GM12878 (cell line): ENCODE data around the gene GGPS1. TPM values are rescaled to one million over a fixed set of nuclear protein-coding genes. Genes with fewer than 3 reads are reported as not detected.

ENCODE experiments used
- ATAC-seq: fragments of 200-7000 bp; cut with Tn5 transposase; 3 replicates; pipeline ENCODE4 v1.9.1; 2020; ENCODE audit warnings: mild to moderate bottlenecking, moderate library complexity
- BruUV-seq: library from RNA; stranded (reverse); fragments of 400-500 nt; replicated peaks from 2 replicates; lab custom pipeline; 2021; lab: Mats Ljungman, UMichigan
- CTCF ChIA-PET: fragments of 300-600 bp; sonication (Branson Sonifier 250); formaldehyde crosslinking; extraction: SDS; loops from one replicate; lab custom pipeline; 2021; ENCODE audit warnings: inconsistent platforms; lab: Yijun Ruan, JAX
- POLR2A ChIA-PET: fragments of 350-600 bp; formaldehyde crosslinking; extraction: SDS; loops from one replicate; lab custom pipeline; 2021; ENCODE audit warnings: inconsistent platforms; lab: Charles Lee
- RAD21 ChIA-PET: fragments of 300-600 bp; sonication (Branson Sonifier 250); formaldehyde crosslinking; loops from one replicate; lab custom pipeline; 2023; ENCODE audit warnings: antibody characterized with exemption; ENCODE audit not compliant: unreplicated experiment; lab: Charles Lee
- SMC1A ChIA-PET: fragments of 300-600 bp; sonication (Branson Sonifier 250); formaldehyde crosslinking; loops from one replicate; lab custom pipeline; 2023; ENCODE audit not compliant: unreplicated experiment, uncharacterized antibody; lab: Charles Lee
- DNase-seq: peaks from one replicate; pipeline ENCODE4 v3.0.0-alpha.2; 2011; ENCODE audit warnings: low read depth, low spot score
- FAIRE-seq: peaks from 3 replicates; lab custom pipeline; 2011; peaks lifted over from hg19 to GRCh38; lab: Jason Lieb, UNC
- H2AFZ ChIP-seq: 2 replicates; pipeline ENCODE4 v1.6.0; 2011; ENCODE audit warnings: low read depth, low read length, control low read depth; ENCODE audit not compliant: control insufficient read depth
- H3K27ac ChIP-seq: 2 replicates; pipeline ENCODE4 v1.5.1; 2011; ENCODE audit warnings: control low read depth; ENCODE audit not compliant: control insufficient read depth, insufficient read depth
- H3K27me3 ChIP-seq, 2 experiments: replicated peaks in 1 of 2; 2 replicates each; pipeline versions ENCODE4 v1.6.0 to v1.6.1; 2011; ENCODE audit warnings: low read length in 1 of 2; ENCODE audit not compliant: control insufficient read depth in 2 of 2, insufficient read depth in 2 of 2
- H3K36me3 ChIP-seq, 2 experiments: 2 replicates each; pipeline ENCODE4 v1.5.1; 2011; ENCODE audit warnings: low read length in 1 of 2; ENCODE audit not compliant: control insufficient read depth in 2 of 2, insufficient read depth in 2 of 2
- H3K4me1 ChIP-seq: 2 replicates; pipeline ENCODE4 v1.6.1; 2011; ENCODE audit warnings: mild to moderate bottlenecking, low read length, moderate library complexity, mixed read lengths; ENCODE audit not compliant: control insufficient read depth, insufficient read depth
- H3K4me2 ChIP-seq: 2 replicates; pipeline ENCODE4 v1.6.0; 2011; ENCODE audit warnings: control low read depth; ENCODE audit not compliant: control insufficient read depth, insufficient read depth
- H3K4me3 ChIP-seq: fragments of 200-600 bp; sonication (generic); 2 replicates; pipeline ENCODE4 v1.5.1; 2016
- H3K79me2 ChIP-seq: 2 replicates; pipeline ENCODE4 v1.6.0; 2011; ENCODE audit warnings: low read length; ENCODE audit not compliant: control insufficient read depth, insufficient read depth
- H3K9ac ChIP-seq: 2 replicates; pipeline ENCODE4 v1.8.0; 2011; ENCODE audit warnings: low read length, control low read depth, mixed read lengths; ENCODE audit not compliant: control insufficient read depth, insufficient read depth
- H3K9me3 ChIP-seq: replicated peaks from 3 replicates; pipeline ENCODE4 v1.5.1; 2011; ENCODE audit warnings: mild to moderate bottlenecking, low read length; ENCODE audit not compliant: control insufficient read depth, insufficient read depth
- H4K20me1 ChIP-seq: 2 replicates; pipeline ENCODE4 v1.6.0; 2011; ENCODE audit not compliant: control insufficient read depth, insufficient read depth
- HDAC2 ChIP-seq: fragments of 200-600 bp; sonication (generic); IDR thresholded peaks from 2 replicates; pipeline ENCODE4 v1.6.1; 2017
- MXI1 ChIP-seq: fragments of 150-350 bp; IDR thresholded peaks from 2 replicates; pipeline ENCODE4 v1.6.1; 2011; ENCODE audit warnings: low read depth, mild to moderate bottlenecking, inconsistent platforms, low read length, improper control_type of control experiment
- RBBP5 ChIP-seq: fragments of 200-600 bp; sonication (generic); conservative IDR thresholded peaks from 2 replicates; pipeline ENCODE4 v1.6.1; 2016
- RCOR1 ChIP-seq: conservative IDR thresholded peaks from 2 replicates; pipeline ENCODE4 v1.6.1; 2012; ENCODE audit warnings: low read depth, low read length, improper control_type of control experiment
- SRF ChIP-seq, 2 experiments: IDR thresholded peaks; 2 replicates each; pipeline ENCODE4 v1.6.1; 2011; ENCODE audit warnings: low read depth in 2 of 2, low read length in 2 of 2, mild to moderate bottlenecking in 1 of 2, moderate library complexity in 1 of 2
- USF1 ChIP-seq: IDR thresholded peaks from 2 replicates; pipeline ENCODE4 v1.6.1; 2011; ENCODE audit warnings: borderline replicate concordance, low read depth, mild to moderate bottlenecking, moderate library complexity, mixed read lengths, low read length; ENCODE audit not compliant: insufficient read depth; ENCODE audit errors: extremely low read length
- ZBTB33 ChIP-seq: fragments of 450-650 bp; IDR thresholded peaks from 2 replicates; pipeline ENCODE4 v1.6.1; 2017; ENCODE audit warnings: mild to moderate bottlenecking
- WGBS: methylation state at CpG from one replicate; pipeline ENCODE4 v1.1.6; 2016; ENCODE audit warnings: low lambda C conversion rate; ENCODE audit not compliant: insufficient replicate concordance, insufficient coverage; ENCODE audit errors: missing lambda C conversion rate; 5-methylcytosine and 5-hydroxymethylcytosine counted together
- in situ Hi-C: fragments of 300-500 bp; cut with MboI; formaldehyde crosslinking; loops from 9 replicates; pipeline ENCODE4 v1.14.3; 2018; ENCODE audit warnings: mixed read lengths
- intact Hi-C: fragments of 100-400 bp; cut with micrococcal nuclease; formaldehyde crosslinking; loops from one replicate; pipeline ENCODE4 v1.14.2; 2022; ENCODE audit not compliant: unreplicated experiment
- polyA plus RNA-seq, 11 experiments: library from polyadenylated mRNA; depleted of rRNA in 4 of 11; unstranded in 6 of 11; stranded (reverse) in 5 of 11; fragments of >200 nt; fragmentation: Nextera tagmentation in 4 of 11; fragmentation: Illumina TruSeq in 1 of 11; extraction: Ambion mirVana in 4 of 11; extraction: Trizol in 1 of 11; gene quantifications; 1 replicate in 1 of 11; 2 replicates in 10 of 11; pipeline versions ENCODE4 v1.2.1 to v1.2.3, GENCODE V29; 2011 to 2016; ENCODE audit warnings: inconsistent platforms in 2 of 11, missing spikeins in 2 of 11, low read depth in 1 of 11
- total RNA-seq, 4 experiments: library from RNA; depleted of rRNA in 3 of 4; stranded (reverse); fragments of >200 nt in 3 of 4; fragmentation: Illumina TruSeq in 1 of 4; extraction: Trizol in 1 of 4; gene quantifications; 2 replicates each; pipeline versions ENCODE4 v1.2.1 to v1.2.3, GENCODE V29; 2013 to 2021

The GGPS1 gene
- total and polyA plus RNA-seq, 10 of the 15 experiments (the other 5 are each of a cell fraction or from before 2014, with no cell fraction given): 15.1 to 36.0 (median 25.3) TPM

- peak overlapping the region; percentile 86 for H3K4me2 ChIP-seq
- peak overlapping the region; percentile 47 for H3K4me3 ChIP-seq
- ChIA-PET RAD21 (interaction anchor here (0.7 to 2.9 kb wide), 4 partner anchors 19 to 518 kb away, joined by 3 to 15 read pairs (median 6); no protein-coding TSS in a partner anchor), SMC1A (interaction anchor here (0.8 to 4.3 kb wide), 8 partner anchors 10 to 99 kb away, joined by 3 to 21 read pairs (median 7); no protein-coding TSS in a partner anchor), POLR2A (interaction anchor here (1.0 to 2.7 kb wide), 4 partner anchors 10 to 66 kb away, joined by 4 to 11 read pairs (median 5); no protein-coding TSS in a partner anchor), CTCF (interaction anchor here (1.2 to 2.8 kb wide), 5 partner anchors 11 to 93 kb away, joined by 4 to 16 read pairs (median 5); no protein-coding TSS in a partner anchor)
- intact Hi-C loops: no loop called here
- H3K4me1 ChIP-seq: no peaks in the 10 kb centered on the region
- H3K79me2 ChIP-seq: peaks cover 78% of the 10 kb centered on the region
- peaks cover 7% of the 10 kb centered on the region for H4K20me1 ChIP-seq
- no peak for FAIRE-seq
- H2AFZ ChIP-seq: no peak overlapping the region
- H3K9ac ChIP-seq: no peak overlapping the region
- in situ Hi-C loops: no loop called here
- DNase-seq: no peak
- H3K27ac ChIP-seq: no peak overlapping the region
- peaks cover 1 to 9% of the 10 kb centered on the region in 2 experiments; a peak in 3 of 4 replicates for H3K36me3 ChIP-seq
- BruUV-seq: no TSS peak
- H3K27me3 ChIP-seq: no peaks in the 10 kb centered on the region
- no peaks in the 10 kb centered on the region; the same call in 2 of the 3 replicates for H3K9me3 ChIP-seq
- ATAC-seq: no peak
- WGBS: 74% methylated on average over 5 of the region's 5 CpGs
- TF ChIP-seq RCOR1 (no peak), USF1 (no peak), ZBTB33 (no peak), SRF (IDR thresholded peaks at IDR 0.05; ENCODE audit: low read depth in 2 of 2, low read length in 2 of 2) (no peak), MXI1 (no peak), RBBP5 (no peak), HDAC2 (no peak)
Observed at GRCh38 chr1:235324296-235324695, 4.1 kb upstream of the GGPS1 start.
